ENCODE measurements around the gene SHLD1. TPM values are rescaled to one million over a fixed set of nuclear protein-coding genes. Genes with fewer than 3 reads are reported as not detected.
"Not testable (repeated sequence)": the region's sequence is repeated elsewhere in the genome, so short reads cannot be mapped to it uniquely, and the experiment has no call there.

SHLD1 gene
- total RNA-seq, 4 donors from 2014 or later: 1.8 to 9.7 (median 6.3) TPM

DNA sequence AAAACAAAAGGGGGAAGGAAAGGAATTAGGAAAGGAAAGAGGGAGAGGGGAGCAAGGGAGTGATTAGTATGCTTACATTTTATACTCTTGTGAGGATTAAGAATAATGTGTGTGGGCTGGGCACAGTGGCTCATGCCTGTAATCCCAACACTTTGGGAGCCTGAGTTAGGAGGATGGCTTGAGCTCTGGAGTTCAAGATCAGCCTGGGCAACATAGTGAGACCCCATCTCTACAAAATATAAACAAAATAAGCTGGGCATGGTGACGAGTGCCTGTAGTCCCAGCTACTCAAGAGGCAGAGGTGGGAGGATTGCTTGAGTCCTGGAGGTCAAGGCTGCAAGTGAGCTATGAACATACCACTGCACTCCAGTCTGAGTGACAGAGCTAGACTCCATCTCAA is 47.0 kb downstream of the SHLD1 start:
- H3K4me1 ChIP-seq: no peaks in the 10 kb centered on the region
- no peak for DNase-seq
- H3K9me3 ChIP-seq: no peaks in the 10 kb centered on the region
- H3K27ac ChIP-seq: no peak overlapping the region
- H3K36me3 ChIP-seq: no peaks in the 10 kb centered on the region
- TF ChIP-seq, protein P1, sequence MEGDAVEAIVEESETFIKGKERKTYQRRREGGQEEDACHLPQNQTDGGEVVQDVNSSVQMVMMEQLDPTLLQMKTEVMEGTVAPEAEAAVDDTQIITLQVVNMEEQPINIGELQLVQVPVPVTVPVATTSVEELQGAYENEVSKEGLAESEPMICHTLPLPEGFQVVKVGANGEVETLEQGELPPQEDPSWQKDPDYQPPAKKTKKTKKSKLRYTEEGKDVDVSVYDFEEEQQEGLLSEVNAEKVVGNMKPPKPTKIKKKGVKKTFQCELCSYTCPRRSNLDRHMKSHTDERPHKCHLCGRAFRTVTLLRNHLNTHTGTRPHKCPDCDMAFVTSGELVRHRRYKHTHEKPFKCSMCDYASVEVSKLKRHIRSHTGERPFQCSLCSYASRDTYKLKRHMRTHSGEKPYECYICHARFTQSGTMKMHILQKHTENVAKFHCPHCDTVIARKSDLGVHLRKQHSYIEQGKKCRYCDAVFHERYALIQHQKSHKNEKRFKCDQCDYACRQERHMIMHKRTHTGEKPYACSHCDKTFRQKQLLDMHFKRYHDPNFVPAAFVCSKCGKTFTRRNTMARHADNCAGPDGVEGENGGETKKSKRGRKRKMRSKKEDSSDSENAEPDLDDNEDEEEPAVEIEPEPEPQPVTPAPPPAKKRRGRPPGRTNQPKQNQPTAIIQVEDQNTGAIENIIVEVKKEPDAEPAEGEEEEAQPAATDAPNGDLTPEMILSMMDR (IDR thresholded peaks at IDR 0.05): no peak
- TF ChIP-seq POLR2A (IDR thresholded peaks at IDR 0.05): no peak
- intact Hi-C loops (cut with DNase I; ENCODE audit: low total_unique reads): no loop called here
- H3K27me3 ChIP-seq: no peaks in the 10 kb centered on the region
- H3K4me3 ChIP-seq: no peak overlapping the region

DNA sequence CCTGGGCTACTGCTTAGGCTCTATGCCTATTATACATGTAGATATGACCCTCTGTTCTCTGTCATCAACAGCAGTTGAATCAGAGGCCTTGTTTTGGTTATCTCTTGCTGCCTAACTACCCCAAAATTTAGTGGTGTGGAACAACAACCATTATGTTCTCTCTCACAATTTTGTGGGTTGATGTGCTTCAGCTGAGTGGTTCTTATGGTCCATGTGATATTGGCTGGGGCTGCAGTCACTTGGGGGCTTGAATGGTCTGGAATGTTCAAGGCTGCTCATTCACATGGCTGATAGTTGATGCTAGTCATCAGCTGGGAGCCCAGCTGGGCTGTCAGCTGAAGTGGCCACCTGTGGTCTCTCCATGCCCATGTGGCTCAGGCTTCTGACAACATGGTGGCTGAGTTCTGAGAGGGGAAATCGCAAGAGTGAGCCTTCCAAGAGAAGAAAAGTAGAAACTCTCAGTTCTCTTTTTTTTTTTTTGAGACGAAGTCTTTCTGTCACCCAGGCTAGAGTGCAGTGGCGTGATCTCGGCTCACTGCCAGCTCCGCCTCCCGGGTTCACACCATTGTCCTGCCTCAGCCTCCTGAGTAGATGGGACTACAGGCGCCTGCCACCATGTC is 47.8 kb downstream of the SHLD1 start:
- intact Hi-C loops (cut with DNase I; ENCODE audit: low total_unique reads): no loop called here
- TF ChIP-seq, protein P1 (IDR thresholded peaks at IDR 0.05): no peak
- no peak for TF ChIP-seq POLR2A (IDR thresholded peaks at IDR 0.05)
- no peak overlapping the region for H3K4me3 ChIP-seq
- no peaks in the 10 kb centered on the region for H3K4me1 ChIP-seq
- DNase-seq: no peak
- no peaks in the 10 kb centered on the region for H3K36me3 ChIP-seq
- H3K27me3 ChIP-seq: no peaks in the 10 kb centered on the region
- no peak overlapping the region for H3K27ac ChIP-seq
- no peaks in the 10 kb centered on the region for H3K9me3 ChIP-seq

DNA sequence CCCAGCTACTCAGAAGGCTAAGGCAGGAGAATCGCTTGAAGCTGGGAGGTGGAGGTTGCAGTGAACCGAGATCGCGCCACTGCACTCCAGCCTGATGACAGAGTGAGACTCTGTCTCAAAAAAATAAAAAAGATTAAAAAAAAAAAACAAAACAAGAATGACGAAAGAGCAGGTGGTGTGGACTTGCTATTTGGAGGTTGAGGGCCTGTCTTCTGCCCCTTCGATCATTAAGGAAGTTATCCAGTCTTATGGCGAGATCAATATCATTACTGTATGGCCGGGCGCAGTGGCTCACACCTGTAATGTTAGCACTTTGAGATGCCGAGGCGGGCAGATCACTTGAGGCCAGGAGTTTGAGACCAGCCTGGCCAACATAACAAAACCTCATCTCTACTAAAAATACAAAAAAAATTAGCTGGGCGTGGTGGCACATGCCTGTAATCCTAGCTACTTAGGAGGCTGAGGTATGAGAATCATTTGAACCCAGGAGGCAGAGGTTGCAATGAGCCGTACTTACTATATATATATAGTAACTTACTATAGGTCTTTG is 53.6 kb downstream of the SHLD1 start:
- intact Hi-C loops (cut with DNase I; ENCODE audit: low total_unique reads); DNase-seq: not testable (repeated sequence)

DNA sequence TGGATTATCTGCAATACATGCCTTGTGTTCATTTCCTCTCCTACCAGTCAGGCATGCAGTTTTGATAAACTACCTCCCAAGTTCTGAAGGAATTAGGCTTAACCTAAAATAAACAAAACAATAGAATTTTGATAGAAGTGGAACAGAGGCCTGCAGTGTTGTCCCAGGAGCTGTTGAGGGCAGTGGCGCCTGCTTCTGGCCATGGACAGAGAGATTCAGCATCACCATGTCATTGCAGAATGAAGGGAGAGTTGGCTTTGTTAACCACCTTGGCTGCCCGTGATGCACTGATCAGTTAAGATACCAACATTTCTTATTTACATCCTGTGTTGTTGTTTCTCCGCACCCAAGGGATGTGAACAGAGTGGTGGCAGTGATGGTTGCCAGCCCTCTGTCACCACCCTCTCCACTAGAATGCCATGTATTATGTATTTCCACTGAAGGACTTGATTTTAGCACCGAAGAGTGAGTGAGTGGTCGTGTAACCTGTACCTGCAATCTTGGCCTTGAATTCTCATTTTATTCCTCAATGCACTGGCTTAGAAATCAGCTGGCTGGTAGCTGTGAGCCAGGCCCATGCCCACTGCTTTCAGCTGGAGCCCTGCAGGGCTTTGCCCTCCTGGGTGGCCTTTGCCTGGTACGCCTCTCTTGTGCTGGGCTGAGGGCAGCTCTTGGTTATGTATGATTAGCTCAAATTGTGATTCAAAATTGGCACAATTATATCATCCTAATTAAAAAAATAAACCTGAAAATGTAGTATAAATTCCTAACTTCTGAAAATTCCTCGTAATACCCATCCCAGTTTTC is 56.5 kb downstream of the SHLD1 start:
- Histone ChIP-seq H3K4me1 (no peaks in the 10 kb centered on the region), H3K4me3 (no peak overlapping the region), H3K27ac (no peak overlapping the region), H3K36me3 (no peaks in the 10 kb centered on the region), H3K27me3 (no peaks in the 10 kb centered on the region), H3K9me3 (no peaks in the 10 kb centered on the region)
- intact Hi-C loops (cut with DNase I; ENCODE audit: low total_unique reads): no loop called here
- TF ChIP-seq, protein P1 (IDR thresholded peaks at IDR 0.05): no peak
- TF ChIP-seq POLR2A (IDR thresholded peaks at IDR 0.05): no peak
- no peak for DNase-seq

More for the DNA sequence above, 53.6 kb downstream of the SHLD1 start:
- not testable (repeated sequence) for H3K27ac ChIP-seq, H3K9me3 ChIP-seq, H3K36me3 ChIP-seq, H3K4me3 ChIP-seq, H3K27me3 ChIP-seq, H3K4me1 ChIP-seq

DNA sequence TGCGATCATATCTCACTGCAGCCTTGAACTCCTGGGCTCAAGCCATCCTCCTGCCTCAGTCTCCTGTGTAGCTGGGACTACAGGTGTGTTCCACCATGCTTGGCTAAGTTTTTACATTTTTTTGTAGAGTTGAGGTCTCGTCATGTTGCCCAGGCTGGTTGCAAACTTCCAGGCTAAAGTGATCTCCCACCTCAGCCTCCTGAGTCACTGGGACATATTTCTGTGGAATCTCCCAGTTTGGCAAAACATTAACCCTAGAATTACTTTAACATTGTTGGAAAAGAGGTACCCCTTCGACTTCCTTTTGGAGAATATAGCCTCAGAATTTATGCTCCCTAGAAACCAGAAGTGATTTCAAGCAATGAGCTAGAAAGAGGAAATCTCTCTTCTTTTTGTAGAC is 57.2 kb downstream of the SHLD1 start:
- no peak for TF ChIP-seq POLR2A (IDR thresholded peaks at IDR 0.05)
- TF ChIP-seq, protein P1 (IDR thresholded peaks at IDR 0.05): no peak
- H3K4me1 ChIP-seq: no peaks in the 10 kb centered on the region
- H3K27me3 ChIP-seq: no peaks in the 10 kb centered on the region
- H3K4me3 ChIP-seq: no peak overlapping the region
- DNase-seq: no peak
- intact Hi-C loops (cut with DNase I; ENCODE audit: low total_unique reads): no loop called here
- H3K36me3 ChIP-seq: no peaks in the 10 kb centered on the region
- no peak overlapping the region for H3K27ac ChIP-seq
- no peaks in the 10 kb centered on the region for H3K9me3 ChIP-seq
